Ovary (tissue), 3 donors: ENCODE measurements around the gene CLDN18.

Experiments used
- CTCF ChIP-seq, 3 donors: fragments of 450-650 bp in 2 of 3; fragments of 200-600 bp in 1 of 3; IDR thresholded peaks; one replicate each; pipeline versions ENCODE4 v1.5.1 to v1.8.0; 2016 to 2022; ENCODE audit warnings: antibody characterized with exemption in 3 of 3, mild to moderate bottlenecking in 1 of 3
- POLR2A ChIP-seq: fragments of 450-650 bp; IDR thresholded peaks from one replicate; pipeline ENCODE4 v1.6.1; 2017; ENCODE audit warnings: antibody characterized with exemption, mild to moderate bottlenecking, moderate library complexity
- donor health status: DM: no; HTN: no; CAD: no.

- TF ChIP-seq POLR2A (no peak), CTCF (IDR thresholded peaks at IDR 0.05) (no peak)
These were observed 2.6 kb downstream of the CLDN18 start for GRCh38 chr3:138012526-138012925.
